Transverse colon (tissue), 3 donors: ENCODE measurements around the gene P4HA3.

Experiments used
- CTCF ChIP-seq, 5 experiments: fragments of 200-600 bp in 3 of 5; fragments of 450-650 bp in 2 of 5; sonication (generic) in 3 of 5; IDR thresholded peaks; 1 replicate in 2 of 5; 2 replicates in 3 of 5; pipeline ENCODE4 v1.5.1; 2016 to 2017; ENCODE audit warnings: antibody characterized with exemption in 5 of 5, inconsistent platforms in 3 of 5, mild to moderate bottlenecking in 2 of 5, moderate library complexity in 1 of 5
- POLR2A ChIP-seq: fragments of 450-650 bp; IDR thresholded peaks from one replicate; pipeline ENCODE4 v1.6.1; 2016; ENCODE audit warnings: antibody characterized with exemption, mild to moderate bottlenecking, moderate library complexity

DNA sequence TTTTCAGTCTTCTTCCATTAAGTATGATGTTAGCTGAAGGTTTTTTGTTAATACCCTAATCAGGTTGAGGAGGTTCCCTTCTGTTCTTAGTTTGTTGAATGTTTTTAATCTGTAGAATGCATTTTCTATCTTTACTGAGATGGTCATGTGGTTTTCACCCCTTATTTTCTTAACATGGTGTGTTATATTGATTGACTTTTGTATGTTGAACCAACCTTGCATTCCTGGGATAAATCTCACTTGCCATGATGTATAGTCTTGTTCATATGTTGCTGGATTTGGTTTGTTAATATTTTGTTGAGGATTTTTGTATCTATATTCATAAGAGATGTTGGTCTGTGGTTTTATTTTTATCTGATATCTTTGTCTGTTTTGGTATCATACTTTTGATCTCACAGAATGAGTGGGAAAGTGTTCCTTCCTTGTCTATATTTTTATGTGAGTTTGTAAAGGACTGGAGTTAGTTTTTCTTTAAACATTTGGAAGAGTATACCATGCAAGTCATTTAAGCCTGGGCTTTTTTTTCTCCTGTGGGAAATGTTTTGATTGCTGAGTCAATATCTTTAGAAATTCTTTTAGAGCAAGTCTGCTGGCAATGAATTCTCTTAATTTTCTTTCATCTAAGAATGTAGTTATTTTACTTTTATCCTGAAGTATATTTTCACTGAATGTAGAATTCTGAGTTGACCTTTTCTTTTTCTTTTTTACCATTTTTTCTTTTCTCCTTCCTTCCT, 5.5 kb upstream of the P4HA3 start:
- no peak for TF ChIP-seq CTCF (IDR thresholded peaks at IDR 0.05)
- TF ChIP-seq POLR2A = no peak
